ENCODE data around the gene TMOD4.
A peak's percentile ranks its signal among the peaks of the same experiment; 100 is the strongest.
"Not testable (repeated sequence)": the region's sequence is repeated elsewhere in the genome, so short reads cannot be mapped to it uniquely, and the experiment has no call there.

The TMOD4 gene

GRCh38 chr1:151199873-151200581 is 24.2 kb upstream of the TMOD4 start:
- H3K36me3 ChIP-seq = peaks cover 56% of the 10 kb centered on the region
- H3K4me3 ChIP-seq (ENCODE audit: low read depth, low read length) = peak overlapping the region; percentile 54
- H3K27me3 ChIP-seq (ENCODE audit: insufficient read depth, low read depth, severe bottlenecking) = no peaks in the 10 kb centered on the region
- peak overlapping the region; percentile 91 for H3K27ac ChIP-seq
- DNase-seq = no peak
- TF ChIP-seq CTCF (IDR thresholded peaks at IDR 0.05; ENCODE audit: low read depth, low read length) = no peak
- no peaks in the 10 kb centered on the region for H3K9me3 ChIP-seq (ENCODE audit: severe bottlenecking)

DNA sequence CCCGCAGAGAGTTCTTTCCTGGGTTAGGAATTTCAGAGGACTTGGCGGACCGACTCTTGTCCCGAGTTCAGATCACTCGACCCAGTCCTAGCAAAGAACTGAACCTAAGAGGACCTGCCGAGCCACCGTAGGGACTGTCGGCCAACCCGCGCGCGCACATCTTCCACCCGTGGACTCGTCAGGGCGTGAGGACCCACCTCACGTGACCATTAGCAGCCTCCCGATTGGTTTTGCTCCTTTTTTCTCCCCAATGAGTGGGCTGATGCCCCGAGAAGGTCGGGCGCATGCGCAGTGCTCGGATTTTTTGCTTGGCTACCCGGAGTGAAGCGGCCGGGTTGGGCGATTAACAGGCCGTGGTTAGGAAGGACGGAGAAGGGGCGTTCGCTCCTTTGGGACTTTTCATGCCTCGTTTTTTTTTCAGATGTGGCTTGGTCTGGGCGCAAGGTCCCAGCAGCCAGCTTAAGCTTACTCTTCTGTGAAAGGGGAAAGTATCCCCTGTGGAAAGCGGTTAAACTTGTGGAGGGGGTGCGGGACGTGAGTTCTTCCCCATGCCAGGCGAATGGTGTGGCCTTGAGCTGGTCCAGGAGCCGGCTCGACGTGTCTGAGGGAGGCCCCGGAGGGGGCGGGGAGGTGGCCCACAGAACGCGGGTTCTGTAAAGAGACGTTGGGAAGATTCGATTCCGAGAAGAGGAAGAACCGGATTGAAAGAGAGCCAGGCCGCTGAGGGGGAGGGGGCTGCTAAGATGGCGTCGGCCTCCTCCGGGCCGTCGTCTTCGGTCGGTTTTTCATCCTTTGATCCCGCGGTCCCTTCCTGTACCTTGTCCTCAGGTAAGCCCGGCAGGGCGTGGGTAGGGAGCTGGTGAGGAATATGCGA is 22.7 kb upstream of the TMOD4 start, which contains the start of gene PIP5K1A:
TSS of gene PIP5K1A (plus strand) at position 299 of the 874 bp plus-strand sequence. CDS start at position 744, 445 bp downstream.
- Histone ChIP-seq H3K4me3 (ENCODE audit: low read depth, low read length) (peak within 1 kb of the TSS; percentile 54), H3K9me3 (ENCODE audit: severe bottlenecking) (no peaks in the 10 kb centered on the region), H3K36me3 (peaks cover 41% of the 10 kb centered on the region), H3K27me3 (ENCODE audit: insufficient read depth, low read depth, severe bottlenecking) (no peaks in the 10 kb centered on the region), H3K27ac (peak within 1 kb of the TSS; percentile 91)
- TF ChIP-seq CTCF (IDR thresholded peaks at IDR 0.05; ENCODE audit: low read depth, low read length) = no peak
- DNase-seq = peak; percentile 100

DNA sequence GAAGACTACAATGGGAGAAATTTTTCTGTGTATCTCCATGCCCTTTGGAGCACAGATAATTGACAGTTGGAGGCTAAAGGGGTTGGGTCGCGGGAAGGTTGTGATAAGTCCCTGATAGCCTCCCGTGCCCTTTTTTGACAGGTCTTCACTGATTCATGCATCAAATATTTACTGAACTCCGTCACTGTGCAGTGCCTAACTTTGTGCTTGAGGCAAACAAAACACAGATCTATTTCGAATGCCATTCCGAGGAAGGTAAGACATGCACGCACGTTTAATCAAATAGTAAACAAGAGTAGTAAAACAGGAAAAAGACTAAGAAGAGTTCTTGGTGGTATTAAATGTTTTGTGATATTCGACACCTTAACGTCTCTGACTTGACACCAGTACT is 22.1 kb upstream of the TMOD4 start:
- Histone ChIP-seq H3K9me3 (ENCODE audit: severe bottlenecking) (no peaks in the 10 kb centered on the region), H3K36me3 (peaks cover 34% of the 10 kb centered on the region), H3K27ac (peak overlapping the region; percentile 91), H3K27me3 (ENCODE audit: insufficient read depth, low read depth, severe bottlenecking) (no peaks in the 10 kb centered on the region), H3K4me3 (ENCODE audit: low read depth, low read length) (peak overlapping the region; percentile 54)
- no peak for DNase-seq
- no peak for TF ChIP-seq CTCF (IDR thresholded peaks at IDR 0.05; ENCODE audit: low read depth, low read length)

- no peaks in the 10 kb centered on the region for H3K27me3 ChIP-seq (ENCODE audit: insufficient read depth, low read depth, severe bottlenecking)
- peak; percentile 65 for TF ChIP-seq CTCF (IDR thresholded peaks at IDR 0.05; ENCODE audit: low read depth, low read length)
- peaks cover 19% of the 10 kb centered on the region for H3K36me3 ChIP-seq
- H3K4me3 ChIP-seq (ENCODE audit: low read depth, low read length) = no peak overlapping the region
- no peak overlapping the region for H3K27ac ChIP-seq
- peak; percentile 93 for DNase-seq
- no peaks in the 10 kb centered on the region for H3K9me3 ChIP-seq (ENCODE audit: severe bottlenecking)
Observed at GRCh38 chr1:151196292-151196800, 20.6 kb upstream of the TMOD4 start.

GRCh38 chr1:151194894-151195594 is 19.3 kb upstream of the TMOD4 start:
- H3K27ac ChIP-seq; H3K27me3 ChIP-seq (ENCODE audit: insufficient read depth, low read depth, severe bottlenecking); H3K9me3 ChIP-seq (ENCODE audit: severe bottlenecking); H3K36me3 ChIP-seq; DNase-seq; H3K4me3 ChIP-seq (ENCODE audit: low read depth, low read length): not testable (repeated sequence)
